Activated CD8-positive, alpha-beta memory T cell treated with anti-CD3 and anti-CD28 coated beads, Interleukin-2, amount 50 U/mL, for 48 hours (primary cell): ENCODE data around the gene MYO1H.
"Not testable (repeated sequence)": the region's sequence is repeated elsewhere in the genome, so short reads cannot be mapped to it uniquely, and the experiment has no call there.

Experiments
- DNase-seq: peaks from one replicate; pipeline ENCODE4 v3.0.0-alpha.2; 2020

Gene MYO1H

GRCh38 chr12:109418848-109419480 lies 71.3 kb downstream of the MYO1H start:
- DNase-seq = no peak

GRCh38 chr12:109421355-109422087 lies 73.8 kb downstream of the MYO1H start:
- DNase-seq = no peak

- DNase-seq = no peak
Measured at GRCh38 chr12:109422251-109422650, 74.6 kb downstream of the MYO1H start.

GRCh38 chr12:109423392-109423791 lies 75.7 kb downstream of the MYO1H start:
- DNase-seq = no peak

- DNase-seq = peak; percentile 90
Measured at GRCh38 chr12:109428037-109428629, 80.4 kb downstream of the MYO1H start.

- DNase-seq = not testable (repeated sequence)
Measured at GRCh38 chr12:109428804-109429203, 81.1 kb downstream of the MYO1H start.

GRCh38 chr12:109430244-109430643 lies 82.5 kb downstream of the MYO1H start:
- no peak for DNase-seq

- no peak for DNase-seq
Measured at GRCh38 chr12:109432431-109432830, 84.7 kb downstream of the MYO1H start.

- peak; percentile 88 for DNase-seq
Measured at GRCh38 chr12:109432842-109433304, 85.2 kb downstream of the MYO1H start.

- DNase-seq = no peak
Measured at GRCh38 chr12:109433618-109434017, 85.9 kb downstream of the MYO1H start.

GRCh38 chr12:109434582-109434981 lies 86.9 kb downstream of the MYO1H start:
- no peak for DNase-seq

- DNase-seq = no peak
Measured at GRCh38 chr12:109435428-109436187, 87.9 kb downstream of the MYO1H start.

- no peak for DNase-seq
Measured at GRCh38 chr12:109436188-109436560, 88.5 kb downstream of the MYO1H start.

GRCh38 chr12:109439181-109439580 lies 91.5 kb downstream of the MYO1H start:
- DNase-seq = no peak

GRCh38 chr12:109439951-109440350 lies 92.3 kb downstream of the MYO1H start:
- not testable (repeated sequence) for DNase-seq

GRCh38 chr12:109440851-109441490 lies 93.3 kb downstream of the MYO1H start:
- no peak for DNase-seq

- no peak for DNase-seq
Measured at GRCh38 chr12:109443794-109444193, 96.1 kb downstream of the MYO1H start.

GRCh38 chr12:109444259-109444658 lies 96.6 kb downstream of the MYO1H start:
- no peak for DNase-seq

GRCh38 chr12:109445191-109445609 lies 97.5 kb downstream of the MYO1H start:
- DNase-seq = no peak

GRCh38 chr12:109446869-109447268 lies 99.2 kb downstream of the MYO1H start:
- no peak for DNase-seq

GRCh38 chr12:109447482-109447881 lies 99.8 kb downstream of the MYO1H start:
- no peak for DNase-seq

- no peak for DNase-seq
Measured at GRCh38 chr12:109448272-109448671, 100.6 kb downstream of the MYO1H start.
